CD1c-positive myeloid dendritic cell (primary cell): Measurements from ENCODE around the gene SAG.

Experiments used
- DNase-seq: peaks from one replicate; pipeline ENCODE4 v3.0.0-alpha.2; 2016; ENCODE audit errors: extremely low spot score

Gene SAG

DNA sequence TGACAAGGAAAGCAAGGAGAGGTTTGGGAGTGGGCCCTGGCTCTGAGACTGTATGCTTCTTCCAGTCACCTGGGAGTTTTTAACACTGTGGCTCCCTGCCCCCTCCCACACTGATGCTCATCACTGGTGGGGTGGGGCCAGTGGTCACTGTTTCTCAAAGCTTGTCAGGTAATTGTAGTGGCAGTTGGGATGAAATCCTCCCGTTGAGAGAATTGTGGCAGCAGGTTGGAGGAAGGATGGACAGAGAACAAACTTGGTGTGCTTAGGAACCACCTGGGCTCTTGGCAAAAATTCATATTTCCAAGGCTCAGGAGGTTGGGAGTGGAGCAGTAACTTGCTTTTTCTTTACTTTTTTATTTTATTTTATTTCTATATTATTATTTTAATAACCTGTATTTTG is 71.8 kb downstream of the SAG start:
- no peak for DNase-seq

DNA sequence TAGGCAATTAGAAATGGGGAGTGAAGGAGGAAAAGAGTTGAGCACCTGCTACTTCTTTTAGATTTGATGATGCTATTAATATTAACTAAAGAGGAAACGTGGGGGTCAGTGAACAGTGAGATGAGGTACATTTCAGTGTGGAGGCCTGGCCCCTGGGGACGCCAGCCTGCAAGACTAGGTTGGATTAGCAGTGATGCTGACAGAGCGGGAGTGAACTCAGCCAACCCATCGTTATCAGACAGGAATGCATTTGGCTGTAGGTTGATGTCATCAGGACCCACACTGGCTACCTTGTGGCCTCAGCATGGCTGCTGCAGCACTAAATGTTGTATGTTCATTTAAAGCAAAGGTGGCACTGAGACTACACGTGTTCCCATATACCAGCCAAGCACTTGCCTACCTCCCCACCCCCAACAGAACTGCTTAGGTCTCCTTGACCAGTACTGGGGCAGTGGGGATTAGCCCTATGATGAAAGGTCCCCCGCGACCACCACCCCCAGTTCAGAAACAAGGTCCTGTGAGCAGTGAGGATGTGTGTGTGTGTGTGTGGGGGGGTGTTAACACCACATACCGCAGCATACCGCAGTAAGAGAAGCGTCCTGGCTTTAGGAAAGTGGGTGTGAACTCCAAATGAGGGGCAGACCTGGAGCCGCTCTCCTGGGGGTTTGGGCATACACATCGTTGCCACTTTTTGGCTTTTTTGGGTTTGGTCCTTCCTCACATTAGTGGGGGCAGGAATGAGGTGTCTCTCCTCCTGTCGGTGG is 72.7 kb downstream of the SAG start:
- no peak for DNase-seq

DNA sequence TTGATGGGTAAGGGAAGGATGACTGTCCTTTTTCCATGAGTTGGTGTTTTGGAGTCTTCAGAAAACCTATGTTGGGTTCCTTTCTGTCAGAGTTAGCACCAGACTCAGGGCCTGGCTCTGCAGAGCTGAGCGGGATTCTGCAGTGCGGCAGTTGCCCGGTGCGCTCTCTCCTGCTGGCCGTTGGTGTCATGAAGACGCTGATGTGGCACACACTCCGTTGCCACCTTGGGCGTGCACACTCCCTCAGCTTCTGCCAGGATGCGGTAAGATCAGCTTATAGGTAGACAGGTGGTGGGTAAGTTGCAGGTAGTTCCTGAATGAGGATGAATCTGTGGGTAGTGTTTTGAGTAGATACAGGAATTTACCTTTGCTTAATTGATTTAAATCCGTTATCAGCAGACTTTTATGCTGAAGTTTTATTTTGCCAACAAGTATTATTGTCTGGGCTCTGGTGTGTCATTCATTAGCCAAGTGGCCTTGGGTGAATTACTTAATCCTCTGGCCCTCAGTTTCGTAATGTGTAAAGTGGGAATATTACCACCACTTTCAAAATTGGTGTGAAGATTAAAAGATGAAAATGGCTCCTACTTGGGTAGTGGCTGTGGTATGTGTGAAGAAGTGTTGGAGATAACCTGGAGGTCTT is 73.5 kb downstream of the SAG start:
- DNase-seq = no peak

GRCh38 chr2:233381638-233381995 is 74.0 kb downstream of the SAG start:
- no peak for DNase-seq

- DNase-seq = peak; percentile 16
These were observed 76.4 kb downstream of the SAG start for GRCh38 chr2:233384015-233384414.

DNA sequence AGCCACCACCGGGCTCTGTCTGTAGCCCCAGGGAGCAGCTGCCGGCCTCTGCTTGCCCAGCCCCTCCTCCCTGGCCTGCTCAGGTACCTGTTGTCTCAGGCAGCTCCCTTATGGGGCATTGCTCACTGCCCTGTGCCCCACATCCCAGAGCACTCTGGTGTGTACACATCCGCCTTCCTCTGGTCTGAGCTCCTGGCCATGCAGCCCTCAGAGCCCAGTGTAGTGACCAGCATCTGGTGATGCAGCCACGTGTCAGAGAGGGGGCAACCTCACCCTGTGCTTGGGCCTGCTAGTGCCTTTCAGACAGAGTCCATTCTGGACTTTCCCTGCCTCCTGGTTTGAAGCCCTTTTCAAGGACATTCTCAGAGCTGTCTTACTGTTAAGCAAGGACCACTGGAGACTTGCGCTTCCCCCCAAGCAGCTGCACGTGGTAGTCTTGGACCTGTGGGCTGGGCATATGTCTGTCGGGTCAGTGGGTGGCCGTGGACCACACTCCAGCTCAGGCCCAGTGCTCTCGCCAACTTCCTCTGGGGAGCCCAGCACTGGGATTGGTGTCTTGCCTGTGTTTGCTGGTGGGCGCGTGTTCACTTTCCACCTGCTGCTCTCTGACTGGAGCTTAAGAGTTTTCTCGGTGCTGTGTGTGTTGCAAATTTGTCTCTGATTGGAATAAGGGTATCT is 77.3 kb downstream of the SAG start:
- no peak for DNase-seq

DNA sequence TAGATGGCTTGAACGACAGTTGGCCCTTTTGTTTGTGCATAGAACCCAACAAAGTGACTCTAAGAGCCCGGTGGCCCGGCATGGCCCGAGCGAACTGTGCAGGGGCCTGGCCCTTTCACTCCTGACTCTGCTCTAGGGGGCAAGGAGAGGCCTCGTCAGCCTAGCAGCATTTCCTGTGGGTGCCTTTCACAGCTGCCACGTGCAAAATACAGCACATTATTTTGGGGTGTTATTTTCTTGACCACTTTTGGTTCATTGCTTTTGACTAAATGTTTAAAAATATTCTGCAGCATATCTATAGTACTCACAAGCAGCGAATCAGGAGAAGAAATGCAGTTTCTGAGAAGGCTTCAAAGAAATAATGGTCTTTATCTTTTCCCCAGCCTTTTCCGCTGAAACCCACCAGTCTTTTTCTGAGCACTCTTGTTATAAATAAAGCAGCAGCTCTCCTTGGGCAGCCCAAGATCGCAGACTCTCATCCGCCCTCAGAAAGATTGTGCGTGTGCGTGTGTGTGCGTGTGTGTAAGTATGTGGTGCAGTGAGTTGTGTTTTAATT is 78.0 kb downstream of the SAG start:
- peak; percentile 11 for DNase-seq

GRCh38 chr2:233386382-233387041 is 78.9 kb downstream of the SAG start:
- no peak for DNase-seq

DNA sequence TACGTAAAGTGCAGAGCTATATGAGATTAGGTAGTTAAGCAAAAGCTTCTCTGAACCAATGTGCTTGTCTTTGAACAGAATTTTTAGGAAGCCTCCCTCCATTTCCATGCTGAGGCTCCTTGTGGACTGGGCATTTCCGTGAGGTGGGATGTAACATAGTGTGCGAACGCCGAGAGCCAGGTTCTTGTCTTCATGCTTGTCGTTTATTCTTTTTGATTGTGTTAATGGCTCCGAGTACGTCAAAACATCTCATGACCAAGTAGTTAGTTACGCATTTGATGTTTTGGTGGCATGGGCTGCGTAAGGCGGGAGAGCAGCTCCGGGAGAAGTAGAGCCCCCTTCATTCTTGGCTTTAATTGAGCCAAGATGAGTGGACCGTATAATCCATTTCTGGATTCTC is 79.6 kb downstream of the SAG start:
- no peak for DNase-seq

DNA sequence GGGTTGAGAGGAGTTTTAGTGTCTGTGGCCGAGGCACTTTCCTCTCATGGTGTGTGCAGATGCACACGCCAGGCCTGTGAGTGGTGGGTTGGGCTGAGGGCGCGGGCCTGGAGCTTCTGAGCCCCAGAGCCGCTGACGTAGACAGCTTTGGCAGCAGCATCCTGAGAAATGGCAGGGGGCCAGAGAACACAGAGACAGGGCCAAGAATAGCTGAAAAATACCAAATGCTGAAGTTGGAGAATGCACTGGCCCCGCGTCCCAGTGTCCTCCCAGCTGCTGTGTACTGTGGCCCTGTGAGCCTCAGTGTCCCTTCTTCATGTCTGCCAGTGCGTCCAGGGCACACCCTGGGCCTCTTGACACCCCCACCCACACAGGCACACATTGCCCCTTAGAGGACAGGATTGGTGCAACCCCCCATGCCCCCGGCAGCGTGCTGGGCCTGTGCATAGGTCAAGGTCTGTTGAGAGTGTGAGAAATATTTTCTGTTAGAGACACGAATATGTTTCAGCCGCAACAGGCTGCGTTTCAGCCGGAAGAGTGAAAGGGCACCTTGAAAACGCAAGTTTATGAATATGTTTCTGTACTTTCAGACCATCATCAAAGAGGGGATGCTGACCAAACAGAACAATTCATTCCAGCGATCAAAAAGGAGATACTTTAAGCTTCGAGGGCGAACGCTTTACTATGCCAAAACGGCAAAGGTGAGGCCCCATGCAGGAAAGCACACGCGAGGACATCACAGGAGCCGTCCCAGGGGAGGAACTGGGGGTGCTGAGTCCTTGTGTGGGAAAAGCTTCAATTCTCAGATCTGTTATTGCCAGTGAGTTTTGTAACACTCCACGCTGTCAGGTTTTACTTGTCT is 80.3 kb downstream of the SAG start:
- DNase-seq = no peak

GRCh38 chr2:233389601-233390125 is 82.0 kb downstream of the SAG start:
- DNase-seq = no peak

DNA sequence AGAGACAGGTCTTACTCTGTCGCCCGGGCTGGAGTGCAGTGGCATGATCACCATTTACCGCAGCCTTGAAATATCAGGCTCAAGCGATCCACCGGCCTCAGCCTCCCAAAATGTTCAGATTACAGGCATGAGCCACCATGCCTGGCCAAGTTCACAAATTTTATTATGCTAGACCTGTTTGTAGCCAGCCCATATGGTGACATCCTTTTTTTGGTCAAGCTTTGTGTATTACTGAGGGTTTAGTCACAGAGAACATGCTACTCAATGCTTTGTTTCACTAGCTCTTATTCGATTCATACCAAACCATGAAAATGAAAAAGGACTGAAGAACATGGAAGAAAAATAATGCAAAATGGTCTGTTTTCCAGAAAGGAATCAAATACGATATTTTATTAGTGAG is 88.1 kb downstream of the SAG start:
- DNase-seq = no peak
